GM12891 (cell line): ENCODE results near the gene ATP12A.

Experiments
- POLR2A ChIP-seq: IDR thresholded peaks from 2 replicates; pipeline ENCODE4 v1.6.1; 2011; ENCODE audit warnings: low read depth, low read length, control low read depth
- POLR2AphosphoS5 ChIP-seq: IDR thresholded peaks from 2 replicates; pipeline ENCODE4 v1.6.1; 2011; ENCODE audit warnings: low read depth, low read length, control low read depth
- POU2F2 ChIP-seq: IDR thresholded peaks from 2 replicates; pipeline ENCODE4 v1.6.1; 2011; ENCODE audit warnings: low read depth, mild to moderate bottlenecking, control low read depth, low read length, moderate library complexity
- SPI1 ChIP-seq: IDR thresholded peaks from 2 replicates; pipeline ENCODE4 v1.6.1; 2011; ENCODE audit warnings: low read depth, low read length, control low read depth
- TAF1 ChIP-seq: IDR thresholded peaks from 2 replicates; pipeline ENCODE4 v1.6.1; 2011; ENCODE audit warnings: low read depth, low read length, control low read depth

- TF ChIP-seq POLR2A (no peak), TAF1 (no peak), POLR2AphosphoS5 (no peak), POU2F2 (no peak), SPI1 (no peak)
Observed at GRCh38 chr13:24692561-24692960, 12.4 kb downstream of the ATP12A start.
